H1 (cell line): ENCODE measurements around the gene PRKN. TPM values are rescaled to one million over a fixed set of nuclear protein-coding genes. Genes with fewer than 3 reads are reported as not detected.

Experiments
- CTCF ChIA-PET: fragments of 300-600 bp; sonication (Branson Sonifier 250); formaldehyde crosslinking; loops from one replicate; lab custom pipeline; 2021; ENCODE audit not compliant: partially characterized antibody; lab: Charles Lee
- POLR2A ChIA-PET: fragments of 300-600 bp; sonication (Branson Sonifier 250); formaldehyde crosslinking; loops from one replicate; lab custom pipeline; 2021; ENCODE audit warnings: inconsistent platforms; ENCODE audit not compliant: partially characterized antibody; lab: Charles Lee
- DNase-seq, 2 experiments: peaks; one replicate each; pipeline versions ENCODE4 v3.0.0 to v3.0.0-alpha.2; 2010 to 2022; ENCODE audit warnings: low spot score in 2 of 2, low read depth in 1 of 2, mixed read lengths in 1 of 2
- FAIRE-seq: peaks from 2 replicates; lab custom pipeline; 2011; peaks lifted over from hg19 to GRCh38; lab: Jason Lieb, UNC
- H2AFZ ChIP-seq: 2 replicates; pipeline ENCODE4 v1.8.1; 2012; ENCODE audit warnings: low read length, inconsistent platforms
- H2AK5ac ChIP-seq: 2 replicates; pipeline ENCODE4 v1.6.1; 2013; ENCODE audit warnings: low read depth, low read length
- H2BK120ac ChIP-seq: replicated peaks from 2 replicates; pipeline ENCODE3; 2013; ENCODE audit warnings: low read depth, low read length, inconsistent platforms
- H2BK12ac ChIP-seq: 2 replicates; pipeline ENCODE4 v1.6.1; 2013; ENCODE audit warnings: low read depth, low read length
- H2BK15ac ChIP-seq: 2 replicates; pipeline ENCODE4 v1.6.1; 2013; ENCODE audit warnings: low read length
- H2BK20ac ChIP-seq: 2 replicates; pipeline ENCODE4 v1.6.1; 2013; ENCODE audit warnings: low read length
- H2BK5ac ChIP-seq: 2 replicates; pipeline ENCODE4 v1.6.1; 2013; ENCODE audit warnings: low read depth, low read length
- H3K14ac ChIP-seq: 2 replicates; pipeline ENCODE4 v1.6.1; 2013; ENCODE audit warnings: inconsistent platforms; ENCODE audit not compliant: insufficient read length
- H3K18ac ChIP-seq: 2 replicates; pipeline ENCODE4 v1.6.1; 2013; ENCODE audit warnings: low read length; ENCODE audit errors: extremely low read depth
- H3K23ac ChIP-seq: 2 replicates; pipeline ENCODE4 v1.6.1; 2013; ENCODE audit warnings: inconsistent platforms; ENCODE audit not compliant: insufficient read length
- H3K23me2 ChIP-seq: 2 replicates; pipeline ENCODE4 v1.6.1; 2013; ENCODE audit warnings: low read depth, low read length
- H3K27ac ChIP-seq: 2 replicates; pipeline ENCODE4 v1.6.1; 2011; ENCODE audit warnings: low read depth, low read length, inconsistent platforms
- H3K27me3 ChIP-seq, 4 experiments: replicated peaks in 1 of 4; 1 replicate in 1 of 4; 2 replicates in 3 of 4; pipeline versions ENCODE4 v1.6.1 to v1.8.1; 2011 to 2013; ENCODE audit warnings: low read length in 3 of 4, mild to moderate bottlenecking in 3 of 4, inconsistent platforms in 2 of 4, mixed read lengths in 2 of 4, moderate library complexity in 1 of 4; ENCODE audit not compliant: control insufficient read depth in 3 of 4, insufficient read depth in 3 of 4; ENCODE audit errors: extremely low read depth in 1 of 4
- H3K36me3 ChIP-seq, 4 experiments: 2 replicates each; pipeline versions ENCODE4 v1.6.1 to v1.8.1; 2011 to 2013; ENCODE audit warnings: mild to moderate bottlenecking in 4 of 4, low read length in 3 of 4, moderate library complexity in 2 of 4, control low read depth in 1 of 4, inconsistent platforms in 1 of 4; ENCODE audit not compliant: insufficient read depth in 4 of 4, control insufficient read depth in 2 of 4
- H3K4ac ChIP-seq: replicated peaks from 2 replicates; pipeline ENCODE3; 2013; ENCODE audit warnings: low read length, low read depth, mixed read lengths, inconsistent platforms; ENCODE audit not compliant: insufficient read length
- H3K4me1 ChIP-seq, 4 experiments: replicated peaks in 1 of 4; 1 replicate in 1 of 4; 2 replicates in 3 of 4; pipeline versions ENCODE4 v1.6.1 to v1.8.1; 2011 to 2013; ENCODE audit warnings: low read length in 3 of 4, inconsistent platforms in 2 of 4, mixed read lengths in 1 of 4; ENCODE audit not compliant: insufficient read depth in 4 of 4, control insufficient read depth in 3 of 4
- H3K4me2 ChIP-seq, 2 experiments: 2 replicates each; pipeline versions ENCODE4 v1.6.1 to v1.8.1; 2011 to 2013; ENCODE audit warnings: low read depth in 2 of 2, low read length in 2 of 2, control low read depth in 1 of 2, inconsistent platforms in 1 of 2, mild to moderate bottlenecking in 1 of 2; ENCODE audit not compliant: insufficient read depth in 1 of 2
- H3K4me3 ChIP-seq, 4 experiments: fragments of 200-600, 300-600 bp in 1 of 4; sonication (generic), shearing (Covaris generic), sonication (Bioruptor Twin) in 1 of 4; 2 replicates each; pipeline versions ENCODE4 v1.5.1 to v1.8.1; 2011 to 2016; ENCODE audit warnings: low read length in 4 of 4, low read depth in 3 of 4, control low read depth in 2 of 4, inconsistent platforms in 2 of 4, mild to moderate bottlenecking in 2 of 4, mixed read lengths in 1 of 4, moderate library complexity in 1 of 4; ENCODE audit not compliant: insufficient read depth in 2 of 4; ENCODE audit errors: extremely low read depth in 1 of 4
- H3K56ac ChIP-seq: replicated peaks from 2 replicates; pipeline ENCODE3; 2013; ENCODE audit warnings: low read depth, mild to moderate bottlenecking, mixed read lengths, low read length, inconsistent platforms; ENCODE audit not compliant: insufficient read length
- H3K79me1 ChIP-seq: 2 replicates; pipeline ENCODE4 v1.6.1; 2013; ENCODE audit warnings: low read depth, low read length, control low read depth
- H3K79me2 ChIP-seq, 2 experiments: 2 replicates each; pipeline versions ENCODE4 v1.6.1 to v1.8.1; 2012 to 2013; ENCODE audit warnings: low read length in 2 of 2, mild to moderate bottlenecking in 2 of 2, inconsistent platforms in 1 of 2; ENCODE audit not compliant: insufficient read depth in 2 of 2, control insufficient read depth in 1 of 2
- H3K9ac ChIP-seq, 4 experiments: replicated peaks in 1 of 4; 1 replicate in 1 of 4; 2 replicates in 3 of 4; pipeline versions ENCODE4 v1.6.1 to v1.8.1; 2011 to 2013; ENCODE audit warnings: low read depth in 3 of 4, low read length in 3 of 4, control low read depth in 2 of 4, mild to moderate bottlenecking in 2 of 4, moderate library complexity in 2 of 4, inconsistent platforms in 1 of 4; ENCODE audit errors: extremely low read depth in 1 of 4
- H3K9me3 ChIP-seq, 2 experiments: 2 replicates each; pipeline versions ENCODE4 v1.6.1 to v1.8.1; 2012 to 2013; ENCODE audit warnings: mild to moderate bottlenecking in 2 of 2, moderate library complexity in 2 of 2, control low read depth in 1 of 2, inconsistent platforms in 1 of 2, low read depth in 1 of 2, low read length in 1 of 2, mixed read lengths in 1 of 2; ENCODE audit not compliant: insufficient read depth in 2 of 2
- H4K20me1 ChIP-seq, 2 experiments: replicated peaks in 1 of 2; 2 replicates each; pipeline versions ENCODE3 to v1.8.1; 2011 to 2013; ENCODE audit warnings: inconsistent platforms in 2 of 2, low read length in 2 of 2, mild to moderate bottlenecking in 1 of 2; ENCODE audit not compliant: insufficient read depth in 2 of 2, control insufficient read depth in 1 of 2
- H4K5ac ChIP-seq: 2 replicates; pipeline ENCODE4 v1.6.1; 2013; ENCODE audit warnings: low read length, low read depth, mixed read lengths, inconsistent platforms; ENCODE audit not compliant: insufficient read length
- H4K8ac ChIP-seq: 2 replicates; pipeline ENCODE4 v1.8.0; 2013; ENCODE audit warnings: mild to moderate bottlenecking, moderate library complexity, low read length, inconsistent platforms; ENCODE audit not compliant: insufficient read depth; ENCODE audit errors: extremely low read depth
- H4K91ac ChIP-seq: replicated peaks from 2 replicates; pipeline ENCODE3; 2013; ENCODE audit warnings: low read length, mixed read lengths, inconsistent platforms; ENCODE audit not compliant: insufficient read length
- CBX5 ChIP-seq: fragments of 300-800, 300-1000 bp; sonication (generic); IDR thresholded peaks from 2 replicates; pipeline ENCODE4 v1.7.1; 2016; ENCODE audit warnings: antibody characterized with exemption, low read length, low read depth
- CTBP2 ChIP-seq: IDR thresholded peaks from 2 replicates; pipeline ENCODE4 v1.7.0; 2011; ENCODE audit warnings: borderline replicate concordance, mild to moderate bottlenecking, moderate library complexity, mixed read lengths, low read length; ENCODE audit not compliant: insufficient read depth, insufficient read length
- EGR1 ChIP-seq: IDR thresholded peaks from 2 replicates; pipeline ENCODE4 v1.6.1; 2011; ENCODE audit warnings: low read depth, low read length, borderline replicate concordance
- PHF8 ChIP-seq: fragments of 200-600 bp; sonication (generic); conservative IDR thresholded peaks from 2 replicates; pipeline ENCODE4 v1.7.1; 2012; ENCODE audit warnings: low read depth, mild to moderate bottlenecking, inconsistent platforms, low read length, moderate library complexity
- SRF ChIP-seq: IDR thresholded peaks from 2 replicates; pipeline ENCODE4 v1.6.1; 2011; ENCODE audit warnings: mild to moderate bottlenecking, low read depth, low read length, moderate library complexity
- TEAD4 ChIP-seq: IDR thresholded peaks from 2 replicates; pipeline ENCODE4 v1.6.1; 2012; ENCODE audit warnings: low read depth, low read length, inconsistent platforms, mixed read lengths
- WGBS, 2 experiments: shearing (Covaris generic) in 1 of 2; methylation state at CpG; one replicate each; pipeline versions ENCODE4 v1.1.6 to v1.1.7; 2013 to 2015; ENCODE audit warnings: low lambda C conversion rate in 2 of 2, mixed read lengths in 2 of 2, inconsistent platforms in 1 of 2, low coverage in 1 of 2, missing lambda C conversion rate in 1 of 2; ENCODE audit not compliant: insufficient replicate concordance in 2 of 2, insufficient coverage in 1 of 2, insufficient read length in 1 of 2; ENCODE audit errors: extremely low coverage in 1 of 2, missing lambda C conversion rate in 1 of 2; 5-methylcytosine and 5-hydroxymethylcytosine counted together
- polyA plus RNA-seq, 7 experiments: library from polyadenylated mRNA; depleted of rRNA in 3 of 7; stranded (reverse) in 5 of 7; unstranded in 2 of 7; fragments of >200 nt in 5 of 7; fragments of 200-250 nt in 2 of 7; gene quantifications; 1 replicate in 5 of 7; 2 replicates in 1 of 7; 4 replicates in 1 of 7; pipeline versions ENCODE4 v1.2.1 to v1.2.3, GENCODE V29; 2011 to 2013; ENCODE audit warnings: missing spikeins in 2 of 7, mixed read lengths in 2 of 7
- total RNA-seq: library from RNA; stranded (reverse); fragmentation: NEBNext Ultra II Directional; extraction: Animal tissue kit (Norgen Biotek cat#: 25700); gene quantifications from 2 replicates; pipeline ENCODE4 v1.2.1, GENCODE V29; 2021

PRKN gene
- total and polyA plus RNA-seq, 2 of the 8 experiments (the other 6 are each of a cell fraction or from before 2014, with no cell fraction given), result 0.13 to 0.29 TPM

DNA sequence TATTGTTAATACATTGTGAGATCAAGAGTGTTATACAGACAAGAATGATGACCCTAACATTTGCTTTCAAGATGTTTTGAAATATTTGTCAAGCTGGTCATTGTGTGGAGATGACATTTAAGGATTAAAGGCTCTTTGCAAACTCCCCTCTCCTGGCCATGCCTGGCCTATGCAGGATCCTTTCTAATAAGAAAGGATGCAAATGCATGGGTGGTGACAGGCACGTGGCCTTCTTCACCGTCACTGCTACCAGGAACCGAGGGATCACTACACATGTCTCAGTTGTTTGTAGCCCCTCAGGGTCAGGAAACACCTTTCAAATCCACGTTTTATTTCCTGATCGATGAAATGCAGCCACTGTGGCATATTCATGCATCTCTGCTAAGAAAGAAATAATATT, 419.7 kb downstream of the PRKN start:
- Histone ChIP-seq H4K8ac (no peak overlapping the region), H2BK120ac (no peak overlapping the region), H3K18ac (no peak overlapping the region), H2BK12ac (no peak overlapping the region), H3K4me3 (no peak overlapping the region), H3K36me3 (no peaks in the 10 kb centered on the region), H2BK15ac (no peak overlapping the region), H3K79me1 (no peaks in the 10 kb centered on the region), H3K9me3 (no peaks in the 10 kb centered on the region), H3K4me2 (no peak overlapping the region), H3K56ac (no peak overlapping the region), H4K91ac (no peak overlapping the region), H2BK5ac (no peak overlapping the region), H2AFZ (no peak overlapping the region), H3K9ac (no peak overlapping the region), H3K4me1 (no peaks in the 10 kb centered on the region), H3K14ac (no peak overlapping the region), H3K23me2 (no peaks in the 10 kb centered on the region), H3K4ac (no peak overlapping the region), H4K20me1 (no peaks in the 10 kb centered on the region), H4K5ac (no peak overlapping the region), H3K27me3 (no peaks in the 10 kb centered on the region), H2BK20ac (no peak overlapping the region), H3K27ac (no peak overlapping the region), H2AK5ac (no peak overlapping the region), H3K79me2 (no peaks in the 10 kb centered on the region), H3K23ac (no peak overlapping the region)
- ChIA-PET POLR2A (no interaction called here), CTCF (interaction anchor here (0.7 to 0.9 kb wide), 2 partner anchors 16 to 35 kb away, joined by 3 read pairs; no protein-coding TSS in a partner anchor)
- DNase-seq (no peak), FAIRE-seq (no peak)
- WGBS, 2 experiments, result 81% methylated on average over 5 of the region's 5 CpGs; no CpG with 5 or more reads in 1 of the 2 experiments
- no peak for TF ChIP-seq PHF8
- TF ChIP-seq CTBP2, result no peak
- no peak for TF ChIP-seq EGR1
- TF ChIP-seq SRF, result no peak
- no peak for TF ChIP-seq CBX5
- no peak for TF ChIP-seq TEAD4
